M059J (cell line): ENCODE measurements around the gene INTS1. TPM values are rescaled to one million over a fixed set of nuclear protein-coding genes. Genes with fewer than 3 reads are reported as not detected.

ENCODE experiments used
- DNase-seq: peaks from one replicate; pipeline ENCODE4 v3.0.0-alpha.2; 2012; ENCODE audit warnings: low read depth
- total RNA-seq: library from RNA; depleted of rRNA; stranded (reverse); fragments of >200 nt; shearing (Covaris generic); gene quantifications from 2 replicates; pipeline ENCODE4 v1.2.3, GENCODE V29; 2014

Gene INTS1
- total RNA-seq, 1 experiment from 2014 or later, result 55.0 TPM

- no peak for DNase-seq
Measured at GRCh38 chr7:1486571-1486970, 17.6 kb downstream of the INTS1 start.

- DNase-seq, result no peak
Measured at GRCh38 chr7:1485156-1485555, 19.0 kb downstream of the INTS1 start.

GRCh38 chr7:1484569-1484968 is 19.6 kb downstream of the INTS1 start:
- DNase-seq, result no peak

GRCh38 chr7:1483536-1484505 is 20.4 kb downstream of the INTS1 start:
- no peak for DNase-seq

GRCh38 chr7:1483079-1483478 is 21.1 kb downstream of the INTS1 start:
- no peak for DNase-seq

- no peak for DNase-seq
Measured at GRCh38 chr7:1481300-1481699, 22.9 kb downstream of the INTS1 start.

- no peak for DNase-seq
Measured at GRCh38 chr7:1480670-1481069, 23.5 kb downstream of the INTS1 start.

GRCh38 chr7:1479287-1479686 is 24.9 kb downstream of the INTS1 start:
- no peak for DNase-seq

GRCh38 chr7:1478480-1478879 is 25.7 kb downstream of the INTS1 start:
- no peak for DNase-seq

- DNase-seq, result no peak
Measured at GRCh38 chr7:1476859-1477258, 27.3 kb downstream of the INTS1 start.

- no peak for DNase-seq
Measured at GRCh38 chr7:1475991-1476390, 28.2 kb downstream of the INTS1 start.

GRCh38 chr7:1475393-1475792 is 28.8 kb downstream of the INTS1 start:
- DNase-seq, result no peak

GRCh38 chr7:1474736-1475135 is 29.5 kb downstream of the INTS1 start:
- DNase-seq, result no peak

GRCh38 chr7:1473864-1474512 is 30.2 kb downstream of the INTS1 start:
- DNase-seq, result peak; percentile 66

- no peak for DNase-seq
Measured at GRCh38 chr7:1470901-1471300, 33.3 kb downstream of the INTS1 start.

- DNase-seq, result no peak
Measured at GRCh38 chr7:1468643-1469298, 35.4 kb downstream of the INTS1 start.

GRCh38 chr7:1468203-1468602 is 36.0 kb downstream of the INTS1 start:
- no peak for DNase-seq

- DNase-seq, result peak; percentile 71
Measured at GRCh38 chr7:1466524-1467271, 37.5 kb downstream of the INTS1 start.

GRCh38 chr7:1464694-1465093 is 39.5 kb downstream of the INTS1 start:
- no peak for DNase-seq

- DNase-seq, result no peak
Measured at GRCh38 chr7:1463676-1464223, 40.4 kb downstream of the INTS1 start.

- peak; percentile 21 for DNase-seq
Measured at GRCh38 chr7:1461646-1462375, 42.4 kb downstream of the INTS1 start.
